Measurements from ENCODE around the gene CPSF2. TPM values are rescaled to one million over a fixed set of nuclear protein-coding genes. Genes with fewer than 3 reads are reported as not detected.

Gene CPSF2
- total and polyA plus RNA-seq, 2 of the 13 experiments (the other 11 are each of a cell fraction or from before 2014, with no cell fraction given), result 14.3 to 67.9 TPM

GRCh38 chr14:92121207-92121669 lies 531 bp upstream of the CPSF2 start (continued):
- TF ChIP-seq MLX (CRISPR knock-in tag; IDR thresholded peaks at IDR 0.05) (no peak), CREB1 (IDR thresholded peaks at IDR 0.05) (no peak), CREB1 (CRISPR knock-in tag; IDR thresholded peaks at IDR 0.05) (no peak), TEAD2 (CRISPR knock-in tag; IDR thresholded peaks at IDR 0.05) (no peak), ZNF382 (CRISPR knock-in tag; IDR thresholded peaks at IDR 0.05; ENCODE audit: borderline replicate concordance) (no peak), GTF2F1 (IDR thresholded peaks at IDR 0.05; ENCODE audit: low read length) (no peak), ZBTB8A (CRISPR knock-in tag; IDR thresholded peaks at IDR 0.05; ENCODE audit: borderline replicate concordance, low read depth) (no peak), ZNF740 (CRISPR knock-in tag; IDR thresholded peaks at IDR 0.05) (no peak), ZGPAT (CRISPR knock-in tag; IDR thresholded peaks at IDR 0.05) (no peak), ZNF468 (CRISPR knock-in tag; IDR thresholded peaks at IDR 0.05) (peak; percentile 64; the same call in 1 of the 2 replicates), CEBPB (IDR thresholded peaks at IDR 0.05; ENCODE audit: borderline replicate concordance, low read depth, low read length) (no peak), ZNF143 (CRISPR knock-in tag; IDR thresholded peaks at IDR 0.05) (no peak), SNAPC2 (CRISPR knock-in tag; IDR thresholded peaks at IDR 0.05) (no peak), PHF8 (CRISPR knock-in tag; IDR thresholded peaks at IDR 0.05) (peak; percentile 68), POGK (CRISPR knock-in tag; conservative IDR thresholded peaks at IDR 0.05) (peak; percentile 48; the same call in 1 of the 2 replicates), TBX2 (CRISPR knock-in tag; IDR thresholded peaks at IDR 0.05; ENCODE audit: borderline replicate concordance) (no peak), CREB3 (CRISPR knock-in tag; IDR thresholded peaks at IDR 0.05) (no peak), KAT8 (CRISPR knock-in tag; IDR thresholded peaks at IDR 0.05) (no peak), ZNF562 (CRISPR knock-in tag; IDR thresholded peaks at IDR 0.05; ENCODE audit: borderline replicate concordance) (no peak)
- TF ChIP-seq, protein P1, sequence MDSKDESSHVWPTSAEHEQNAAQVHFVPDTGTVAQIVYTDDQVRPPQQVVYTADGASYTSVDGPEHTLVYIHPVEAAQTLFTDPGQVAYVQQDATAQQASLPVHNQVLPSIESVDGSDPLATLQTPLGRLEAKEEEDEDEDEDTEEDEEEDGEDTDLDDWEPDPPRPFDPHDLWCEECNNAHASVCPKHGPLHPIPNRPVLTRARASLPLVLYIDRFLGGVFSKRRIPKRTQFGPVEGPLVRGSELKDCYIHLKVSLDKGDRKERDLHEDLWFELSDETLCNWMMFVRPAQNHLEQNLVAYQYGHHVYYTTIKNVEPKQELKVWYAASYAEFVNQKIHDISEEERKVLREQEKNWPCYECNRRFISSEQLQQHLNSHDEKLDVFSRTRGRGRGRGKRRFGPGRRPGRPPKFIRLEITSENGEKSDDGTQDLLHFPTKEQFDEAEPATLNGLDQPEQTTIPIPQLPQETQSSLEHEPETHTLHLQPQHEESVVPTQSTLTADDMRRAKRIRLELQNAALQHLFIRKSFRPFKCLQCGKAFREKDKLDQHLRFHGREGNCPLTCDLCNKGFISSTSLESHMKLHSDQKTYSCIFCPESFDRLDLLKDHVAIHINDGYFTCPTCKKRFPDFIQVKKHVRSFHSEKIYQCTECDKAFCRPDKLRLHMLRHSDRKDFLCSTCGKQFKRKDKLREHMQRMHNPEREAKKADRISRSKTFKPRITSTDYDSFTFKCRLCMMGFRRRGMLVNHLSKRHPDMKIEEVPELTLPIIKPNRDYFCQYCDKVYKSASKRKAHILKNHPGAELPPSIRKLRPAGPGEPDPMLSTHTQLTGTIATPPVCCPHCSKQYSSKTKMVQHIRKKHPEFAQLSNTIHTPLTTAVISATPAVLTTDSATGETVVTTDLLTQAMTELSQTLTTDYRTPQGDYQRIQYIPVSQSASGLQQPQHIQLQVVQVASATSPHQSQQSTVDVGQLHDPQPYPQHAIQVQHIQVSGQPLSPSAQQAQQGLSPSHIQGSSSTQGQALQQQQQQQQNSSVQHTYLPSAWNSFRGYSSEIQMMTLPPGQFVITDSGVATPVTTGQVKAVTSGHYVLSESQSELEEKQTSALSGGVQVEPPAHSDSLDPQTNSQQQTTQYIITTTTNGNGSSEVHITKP (CRISPR knock-in tag; IDR thresholded peaks at IDR 0.05; ENCODE audit: low read depth), result no peak
